HG03103 (cell line): Measurements from ENCODE around the gene FGF14.
A peak's percentile ranks its signal among the peaks of the same experiment; 100 is the strongest.
"Not testable (repeated sequence)": the region's sequence is repeated elsewhere in the genome, so short reads cannot be mapped to it uniquely, and the experiment has no call there.

ENCODE experiments used
- ATAC-seq: cut with Tn5 transposase; IDR thresholded peaks from one replicate; pipeline ENCODE4 v1.9.1; 2021; ENCODE audit warnings: low read depth; ENCODE audit not compliant: unreplicated experiment

Gene FGF14

DNA sequence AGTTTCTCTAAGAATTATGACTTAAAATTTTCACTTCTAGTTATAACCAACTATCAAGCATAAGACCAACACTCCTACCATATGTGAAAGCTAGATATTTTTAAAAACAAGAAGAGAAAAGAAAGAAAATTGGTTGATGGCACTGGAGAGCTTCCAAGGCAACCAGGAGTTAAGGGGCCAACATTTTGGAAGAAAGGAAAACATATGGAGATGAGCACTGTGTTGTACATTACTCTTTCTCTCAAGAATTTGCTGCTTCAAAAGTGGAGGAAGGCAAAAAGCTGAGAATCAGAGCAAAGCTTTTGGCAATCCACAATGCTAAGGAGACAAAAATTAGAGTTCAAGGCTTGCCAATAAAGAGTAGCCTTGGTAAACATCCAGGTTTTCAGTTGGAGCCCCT lies 503.2 kb downstream of the FGF14 start:
- no peak for ATAC-seq

DNA sequence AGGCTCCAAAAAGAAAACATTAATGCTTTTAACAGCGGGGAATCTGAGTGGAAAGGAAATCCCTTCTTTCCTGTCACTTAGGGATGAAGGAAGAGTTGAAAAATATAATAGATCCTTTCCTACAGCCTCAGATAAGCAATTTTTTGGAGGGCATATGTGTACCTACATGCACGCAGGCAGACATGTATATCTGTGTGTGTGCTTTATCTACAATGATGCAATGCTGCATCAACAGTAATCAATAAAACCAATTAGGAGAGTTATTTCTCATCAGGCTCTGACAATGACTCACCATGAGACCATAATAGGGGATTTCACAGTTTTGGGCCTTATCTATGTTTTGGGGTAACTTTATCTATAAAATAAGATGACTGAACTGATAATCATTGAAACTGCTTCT lies 505.3 kb downstream of the FGF14 start:
- ATAC-seq: no peak

DNA sequence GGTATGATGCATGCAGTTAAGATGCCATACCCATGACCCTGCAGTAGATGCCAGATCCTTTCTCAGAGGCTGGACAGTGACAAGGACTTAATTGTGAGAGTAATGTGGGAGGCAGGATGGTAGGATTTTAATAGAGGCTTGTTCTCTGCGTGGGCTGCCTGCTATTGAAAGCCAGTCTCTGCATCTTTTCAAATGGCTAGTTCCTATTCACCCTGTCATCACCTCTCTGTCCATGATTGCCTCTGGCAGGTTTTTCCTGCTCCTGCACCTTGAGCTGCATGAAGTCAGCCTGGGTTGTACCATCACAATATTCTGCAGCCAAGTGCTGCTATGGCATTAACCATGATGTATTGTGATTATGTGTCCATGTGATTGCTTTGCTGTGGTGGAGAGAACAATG lies 508.8 kb downstream of the FGF14 start:
- no peak for ATAC-seq

DNA sequence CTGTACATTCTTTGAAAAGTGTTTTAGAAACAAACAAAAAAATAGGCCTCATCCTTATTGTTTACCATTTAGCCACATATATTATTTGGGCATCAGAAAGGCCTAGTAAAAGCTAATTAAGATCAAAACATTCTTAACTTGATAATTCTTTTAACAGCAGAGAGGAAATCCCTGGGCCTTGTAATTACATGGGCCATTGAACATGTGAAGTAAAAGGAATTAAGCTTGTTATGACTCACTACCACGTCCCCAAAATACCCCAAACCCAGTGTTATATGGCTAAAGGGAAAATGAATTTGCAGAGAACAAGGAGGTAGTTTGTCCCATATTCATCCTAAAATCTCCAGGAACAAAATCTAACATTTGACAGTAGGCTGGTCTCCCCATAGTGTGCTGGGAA lies 509.6 kb downstream of the FGF14 start:
- ATAC-seq: no peak

DNA sequence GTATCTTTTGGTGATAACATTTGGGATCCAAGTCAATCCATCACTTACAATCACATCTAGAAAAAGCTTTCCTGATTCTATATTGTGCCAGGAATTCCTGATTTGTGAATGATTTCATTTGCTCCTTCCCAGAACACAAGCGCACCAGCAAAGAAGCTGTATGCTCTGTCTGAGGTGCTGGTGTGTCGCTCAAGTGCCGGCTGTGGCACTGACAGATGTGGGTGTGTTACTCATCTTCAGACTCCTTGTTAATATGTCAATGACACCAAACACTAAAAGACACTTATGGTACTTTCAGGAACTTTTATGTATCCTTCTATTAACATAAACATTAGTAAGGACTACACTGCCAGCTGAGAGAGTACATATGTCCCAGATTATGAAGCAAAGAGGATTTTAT lies 520.3 kb downstream of the FGF14 start:
- no peak for ATAC-seq

DNA sequence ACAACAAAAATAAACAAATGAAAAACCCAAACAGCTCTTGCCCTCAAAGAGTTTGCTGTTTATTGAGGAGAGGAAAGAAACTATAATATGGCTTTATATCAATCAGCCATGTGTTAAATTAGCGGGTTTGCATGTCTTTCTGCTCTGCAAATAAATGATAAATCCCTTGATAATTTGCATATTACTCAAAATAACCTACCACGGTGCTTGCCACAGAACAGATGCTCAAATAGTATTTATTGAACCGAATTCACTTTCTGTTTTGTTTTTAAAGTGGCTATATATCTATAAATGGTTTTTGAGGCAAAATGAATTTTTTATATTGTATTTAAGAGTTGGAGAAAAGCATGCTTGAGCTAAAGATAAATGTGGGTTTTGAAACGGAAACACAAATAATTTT lies 521.3 kb downstream of the FGF14 start:
- ATAC-seq: no peak

DNA sequence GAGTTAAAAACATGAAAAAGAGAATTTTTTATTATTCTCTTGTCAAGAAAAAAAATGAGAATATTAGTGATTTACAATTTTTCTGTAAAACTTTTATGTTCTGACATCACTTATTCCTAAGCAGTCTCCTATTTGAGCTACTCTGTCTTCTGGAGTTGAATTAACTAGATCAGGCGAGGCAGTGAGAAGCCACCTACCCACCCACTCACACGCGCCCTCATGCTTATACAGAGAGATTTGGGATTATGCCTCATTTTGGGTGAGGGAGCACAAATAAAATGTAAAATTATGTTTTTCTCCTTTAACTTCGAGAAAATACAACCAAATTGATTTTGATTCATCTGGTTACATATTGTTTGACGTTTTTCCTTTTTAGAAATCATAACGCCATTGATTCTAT lies 524.9 kb downstream of the FGF14 start:
- no peak for ATAC-seq

DNA sequence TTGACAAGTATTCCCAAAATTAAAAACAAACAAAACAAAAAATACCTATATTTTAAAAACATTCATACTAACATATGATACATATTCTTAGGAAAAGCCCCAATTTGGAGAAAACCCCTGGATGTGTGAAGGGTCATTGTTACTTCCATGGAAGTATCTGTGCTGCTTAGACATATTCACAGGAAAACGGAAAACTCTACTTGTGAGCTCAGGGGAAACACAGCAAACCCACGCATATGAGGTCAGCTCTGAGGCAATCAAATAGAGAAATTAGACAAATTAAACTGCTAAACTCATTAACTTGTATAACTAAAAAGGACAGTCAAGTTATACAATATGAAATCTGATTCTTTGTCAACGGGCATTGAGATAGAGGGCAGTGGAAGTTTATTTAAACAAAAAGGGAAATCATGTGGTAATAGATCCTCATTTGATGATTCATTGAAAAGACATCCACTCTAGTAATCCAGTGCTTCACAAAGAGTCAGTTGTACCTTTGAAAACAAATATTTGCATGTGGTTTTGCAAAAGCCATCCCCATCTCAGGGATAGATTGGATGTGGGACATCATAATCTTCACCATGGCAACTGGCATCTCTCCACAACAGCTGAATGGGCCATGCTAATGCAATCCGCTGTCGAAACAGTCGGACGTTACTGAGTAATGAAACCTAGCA lies 526.0 kb downstream of the FGF14 start:
- ATAC-seq: no peak

DNA sequence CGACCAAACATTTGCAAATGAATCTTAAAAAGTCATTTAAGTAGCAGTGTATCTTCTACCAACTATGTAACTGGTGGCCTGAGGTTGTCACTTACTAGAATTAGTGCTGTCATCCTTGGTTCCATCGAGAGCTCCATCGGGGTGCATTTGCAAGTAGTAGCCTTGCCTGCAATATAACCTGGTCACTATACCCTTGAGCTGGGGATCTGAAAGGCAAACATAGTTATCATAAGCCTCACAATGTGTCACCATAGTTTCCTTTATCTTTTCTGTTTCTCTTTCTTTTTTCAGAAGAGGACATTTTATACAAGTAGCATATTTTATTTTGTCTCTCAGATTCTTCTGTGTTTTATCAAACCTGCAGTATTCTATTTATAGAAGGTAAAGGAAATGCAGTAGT lies 526.8 kb downstream of the FGF14 start:
- ATAC-seq: no peak

DNA sequence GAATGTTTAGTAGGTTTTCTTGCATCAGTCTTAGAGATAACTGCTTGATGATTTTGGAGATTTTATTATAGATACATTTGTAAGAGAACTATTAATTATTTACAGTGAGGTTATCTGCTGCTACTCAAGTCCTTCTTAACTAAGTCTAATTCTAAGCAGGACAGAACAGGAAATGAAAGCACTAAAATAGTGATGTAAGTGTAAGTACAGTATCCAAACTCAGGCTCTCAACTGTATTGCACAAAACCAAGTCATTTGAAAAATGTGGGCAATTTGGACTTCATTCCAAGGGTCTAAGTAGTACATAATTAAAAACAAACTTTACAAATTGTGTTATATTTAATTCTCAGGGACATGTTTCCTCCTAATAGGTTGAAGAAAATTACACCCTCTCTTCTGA lies 532.3 kb downstream of the FGF14 start:
- peak; percentile 78 for ATAC-seq

DNA sequence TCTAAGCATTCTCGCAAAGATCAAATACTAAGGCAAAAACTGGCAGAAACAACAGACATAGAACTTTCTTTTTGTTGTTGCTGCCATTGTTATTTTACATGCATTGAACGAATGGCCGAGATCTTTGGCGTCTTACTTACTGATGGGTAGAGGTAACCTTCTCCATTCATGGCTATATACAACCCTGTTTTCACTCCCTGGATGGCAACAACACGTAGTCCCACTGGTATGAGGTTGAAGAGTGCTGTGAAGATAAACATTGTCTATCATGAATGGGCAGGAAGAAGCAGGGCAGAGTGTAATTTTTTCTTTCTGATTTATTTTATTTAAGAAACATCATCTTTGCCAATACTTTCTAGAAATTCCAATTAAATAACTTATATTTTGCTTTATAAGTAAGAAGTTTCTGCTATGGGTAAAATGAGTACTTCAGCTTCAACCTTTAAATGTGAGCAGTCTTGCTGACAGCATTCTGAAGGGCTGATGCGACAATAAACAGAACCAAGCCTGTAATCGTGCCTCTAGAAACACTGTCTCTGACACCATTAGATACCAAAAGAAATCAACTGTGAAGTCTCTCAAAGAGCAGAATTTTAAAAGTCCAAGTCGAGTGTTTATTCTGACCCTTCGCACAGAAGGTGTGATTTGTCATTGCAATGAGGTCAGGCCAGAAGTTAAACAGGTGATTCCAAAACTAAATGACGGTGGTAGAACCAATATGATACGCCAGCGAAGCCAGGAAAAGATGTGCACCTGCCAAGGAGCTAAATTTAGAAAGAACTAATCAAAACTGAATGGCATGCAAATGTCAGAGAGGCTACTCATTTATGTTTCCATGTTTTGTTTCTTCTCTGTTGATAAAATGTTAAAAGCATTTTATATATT lies 533.0 kb downstream of the FGF14 start:
- ATAC-seq: no peak

DNA sequence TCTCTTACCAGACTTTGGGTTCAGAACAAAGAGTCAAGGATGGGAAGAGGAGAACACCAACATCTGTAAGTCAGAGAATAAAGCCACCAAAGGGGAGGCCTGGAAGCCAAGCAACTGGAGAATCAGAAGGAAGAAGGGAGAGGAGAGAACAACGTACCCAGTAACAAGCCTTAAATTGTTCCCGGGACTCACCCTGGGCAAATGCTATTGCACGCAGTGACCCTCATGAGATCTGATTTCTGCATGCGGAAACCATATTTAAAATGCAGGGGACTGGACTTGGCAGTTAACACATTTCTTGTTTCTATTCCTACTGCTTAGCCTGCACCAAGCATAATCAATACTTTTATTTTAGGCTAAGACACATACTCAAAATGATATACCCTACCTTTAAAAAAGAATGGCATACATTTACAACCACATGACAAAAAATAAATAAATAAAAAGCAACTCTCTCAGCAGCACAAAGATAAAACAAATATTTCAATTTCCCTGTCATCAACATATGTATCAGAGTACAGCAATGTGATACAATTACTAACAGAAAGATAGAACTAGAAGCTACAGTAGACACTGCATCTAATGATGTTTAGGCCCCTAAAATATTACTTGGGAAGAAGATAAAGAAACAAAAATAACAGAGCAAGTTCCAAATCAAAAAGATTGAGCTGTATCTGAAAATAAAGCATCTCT lies 534.8 kb downstream of the FGF14 start:
- no peak for ATAC-seq

DNA sequence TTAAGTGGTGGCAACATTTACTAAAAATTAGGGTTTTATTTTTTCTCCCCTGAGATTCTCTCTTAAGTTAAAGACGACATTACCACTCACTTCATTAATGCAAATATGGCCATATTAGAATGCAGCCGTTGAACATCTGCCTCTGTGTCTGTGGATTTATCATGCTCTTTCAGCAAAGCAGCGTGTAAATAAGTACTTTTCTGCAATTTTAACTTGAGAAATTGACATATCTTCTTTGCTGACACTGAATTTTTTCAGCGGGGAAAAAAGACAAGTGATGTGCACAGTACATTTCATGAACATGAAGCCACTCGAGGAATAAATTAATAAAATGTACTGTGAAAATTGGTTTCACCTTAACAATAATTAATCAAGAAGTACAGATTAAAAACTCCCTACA lies 543.0 kb downstream of the FGF14 start:
- ATAC-seq: no peak

DNA sequence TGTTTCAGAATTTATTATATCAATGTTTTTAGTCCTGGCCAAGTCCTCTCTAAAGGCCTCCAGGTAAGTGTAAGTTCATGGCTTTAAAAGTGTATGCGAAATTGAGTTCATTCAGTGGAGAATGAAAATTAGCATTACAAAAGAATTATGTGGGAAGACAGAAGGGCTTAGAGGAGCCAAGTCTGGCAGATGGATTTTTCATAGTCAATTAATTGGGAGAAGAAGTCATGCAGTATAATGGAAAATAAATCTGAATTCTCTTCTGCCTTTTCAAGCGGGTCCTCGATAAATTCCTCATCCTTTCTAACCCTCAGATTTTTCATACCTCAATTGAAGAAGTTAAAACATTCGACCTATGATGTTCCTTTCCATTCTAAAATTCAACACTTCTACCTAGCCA lies 555.1 kb downstream of the FGF14 start:
- no peak for ATAC-seq

DNA sequence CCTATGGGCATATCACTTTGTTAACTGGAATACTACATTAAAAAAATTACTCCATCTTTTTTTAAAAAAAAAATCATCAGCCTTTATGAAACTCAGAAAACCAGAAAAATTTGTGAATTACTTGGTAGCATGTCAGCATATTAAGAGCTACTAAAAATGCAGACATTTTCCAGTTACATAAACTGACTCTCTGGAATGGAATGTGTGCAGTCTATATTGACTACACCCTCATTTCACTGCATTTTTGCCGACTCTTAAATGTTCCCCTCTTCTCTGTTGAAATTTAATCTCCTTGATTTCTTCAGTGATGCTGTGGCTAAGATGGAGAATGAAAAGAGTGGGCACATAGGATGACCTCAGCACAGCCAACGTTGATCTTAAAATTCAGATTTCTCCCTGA lies 555.6 kb downstream of the FGF14 start:
- ATAC-seq: no peak

DNA sequence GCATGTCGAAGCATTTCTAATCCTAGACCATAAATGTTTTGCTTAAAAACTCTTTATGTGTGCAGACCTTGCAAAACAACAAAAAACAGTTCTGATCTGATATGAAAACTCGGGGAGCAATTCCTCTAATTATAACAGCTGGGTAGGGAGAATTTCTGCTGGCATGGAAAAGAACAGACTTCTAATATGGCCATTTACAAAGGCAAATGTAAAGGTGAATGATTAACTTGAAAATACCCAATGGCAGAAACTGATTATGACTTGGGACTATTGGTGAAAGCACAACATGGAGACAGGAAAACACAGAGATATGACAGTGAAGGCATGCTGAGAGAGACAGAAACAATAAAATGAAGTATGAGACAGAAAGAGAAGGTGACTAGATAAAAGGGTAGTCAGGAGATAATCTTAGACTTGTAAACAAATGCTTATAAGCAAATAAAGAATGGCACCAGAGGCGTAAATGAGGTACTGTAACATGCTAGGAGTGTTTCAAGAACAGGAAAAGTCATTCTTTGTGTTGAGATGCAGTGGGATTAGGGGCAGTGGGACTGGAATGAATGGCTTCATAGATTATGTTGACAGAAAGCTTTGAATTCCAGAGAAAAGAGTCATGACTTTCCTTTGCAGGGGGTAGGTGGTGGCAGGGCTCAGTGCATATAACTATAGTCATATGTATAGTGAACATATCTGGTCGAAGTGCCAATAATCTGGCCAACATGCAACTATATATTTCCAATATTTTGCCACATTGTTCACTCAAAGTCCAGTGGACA lies 556.4 kb downstream of the FGF14 start:
- ATAC-seq: no peak

DNA sequence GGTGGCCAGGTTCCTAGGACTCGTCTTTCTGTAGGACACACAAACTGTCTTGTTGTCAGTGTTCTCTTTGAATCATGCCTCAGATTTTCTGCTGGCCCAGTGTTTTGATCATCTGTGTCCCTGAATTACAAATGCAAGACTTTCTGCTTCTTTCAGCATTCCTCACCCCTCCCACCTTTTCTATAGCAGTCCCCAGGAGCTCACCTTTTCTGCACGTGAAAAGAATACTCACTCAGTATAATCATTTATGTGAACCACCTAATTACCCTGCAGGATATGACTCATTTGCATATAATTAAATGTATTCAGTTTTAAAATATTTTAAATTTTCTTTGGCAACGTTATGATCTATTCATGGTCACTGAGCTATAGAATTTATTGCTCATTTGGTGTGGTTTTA lies 560.1 kb downstream of the FGF14 start:
- ATAC-seq: no peak

DNA sequence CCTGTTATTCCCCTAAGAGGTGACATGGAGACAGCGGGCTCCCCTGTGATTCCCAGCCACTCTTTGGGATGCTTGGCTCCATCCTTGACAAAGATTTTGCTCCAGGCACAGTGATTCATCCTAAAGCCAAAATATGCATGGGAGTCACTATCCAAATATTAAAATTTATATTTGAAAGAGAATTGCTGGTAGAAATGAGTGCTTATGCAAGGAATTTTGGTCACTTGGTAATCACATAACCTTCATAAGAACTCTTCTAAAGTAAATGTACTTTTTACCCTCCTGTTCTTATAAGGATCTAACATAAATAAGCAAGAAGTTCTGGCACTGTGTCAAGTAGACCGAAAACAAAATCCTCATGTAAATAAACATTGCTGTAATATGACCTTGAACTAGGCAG lies 563.5 kb downstream of the FGF14 start:
- ATAC-seq: no peak

DNA sequence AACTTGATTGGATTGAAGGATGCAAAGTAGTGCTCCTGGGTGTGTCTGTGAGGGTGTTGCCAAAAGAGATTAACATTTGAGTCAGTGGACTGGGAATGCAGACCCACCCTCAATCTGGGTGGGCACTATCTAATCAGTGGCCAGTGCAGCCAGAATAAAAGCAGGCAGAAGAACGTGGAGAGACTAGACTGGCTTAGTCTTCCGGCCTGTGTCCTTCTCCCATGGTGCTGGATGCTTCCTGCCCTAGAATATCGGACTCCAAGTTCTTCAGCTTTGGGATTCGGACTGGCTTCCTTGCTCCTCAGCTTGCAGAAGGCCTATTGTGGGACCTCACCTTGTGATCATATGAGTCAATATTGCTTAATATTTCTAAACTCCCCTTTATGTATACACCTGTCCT lies 564.1 kb downstream of the FGF14 start:
- ATAC-seq: not testable (repeated sequence)

DNA sequence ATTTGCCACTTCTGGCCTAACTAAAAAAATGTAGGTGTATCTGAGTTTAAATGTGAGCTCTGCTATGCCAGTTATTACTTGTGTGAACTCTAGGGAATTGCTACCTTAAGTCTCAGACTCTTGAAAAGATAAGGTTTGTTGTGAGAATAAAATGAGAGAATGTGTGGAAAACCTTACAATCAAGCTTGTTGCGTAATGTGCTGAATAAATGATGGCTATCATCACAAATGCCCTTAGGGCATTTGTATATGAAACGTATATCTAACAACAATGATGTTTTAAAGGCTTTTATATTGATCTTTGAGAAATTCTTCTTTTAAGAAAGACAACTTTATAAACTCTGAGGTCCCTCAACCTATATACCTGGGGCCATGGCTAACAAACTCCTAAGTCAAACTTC lies 564.6 kb downstream of the FGF14 start:
- no peak for ATAC-seq

DNA sequence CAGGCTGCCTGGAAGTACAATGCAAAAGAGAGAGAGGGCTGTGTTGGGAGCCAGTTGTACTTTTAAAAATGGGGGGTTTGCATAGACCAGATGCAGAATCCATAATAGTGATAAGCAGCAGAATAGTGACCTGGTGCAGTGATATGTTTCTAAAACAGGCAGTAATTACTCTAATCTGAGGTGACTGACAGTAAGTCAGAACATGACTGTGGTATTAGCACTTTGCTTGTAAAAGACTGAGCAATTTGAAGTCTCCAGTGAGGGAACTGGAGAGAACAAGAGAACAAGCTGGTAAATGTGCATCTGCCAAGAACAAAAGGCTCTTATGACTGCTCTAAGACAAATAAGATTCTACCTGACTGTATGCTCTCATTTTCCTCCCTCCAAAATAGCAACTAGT lies 565.9 kb downstream of the FGF14 start:
- no peak for ATAC-seq
